Left renal cortex interstitium (tissue), 4 donors: ENCODE data around the gene SRSF6. TPM values are rescaled to one million over a fixed set of nuclear protein-coding genes. Genes with fewer than 3 reads are reported as not detected.
A peak's percentile ranks its signal among the peaks of the same experiment; 100 is the strongest.
"Not testable (repeated sequence)": the region's sequence is repeated elsewhere in the genome, so short reads cannot be mapped to it uniquely, and the experiment has no call there.

Source experiments
- DNase-seq, 4 donors: peaks; one replicate each; pipeline ENCODE4 v3.0.0-alpha.2; 2013; ENCODE audit warnings: low read depth in 4 of 4, low spot score in 2 of 4, missing footprints in 1 of 4
- polyA plus RNA-seq, 4 donors: library from polyadenylated mRNA; unstranded; fragments of 120-200 nt; gene quantifications; one replicate each; pipeline ENCODE4 v1.2.1, GENCODE V29; 2013; ENCODE audit not compliant: insufficient read length in 4 of 4

SRSF6 gene
- polyA plus RNA-seq = 100 to 1,000 TPM; 230 to 442 (median 344) TPM

GRCh38 chr20:43457640-43458421, at the start of gene SRSF6:
Gene SRSF6 (plus strand): TSS chr20:43457896. CDS start chr20:43458034, 138 bp downstream.
- DNase-seq = peak; percentile 85 to 94 (median 92)

- no peak for DNase-seq
Observed at GRCh38 chr20:43408848-43409576, 48.7 kb upstream of the SRSF6 start.

GRCh38 chr20:43409577-43409913, 48.2 kb upstream of the SRSF6 start:
- DNase-seq = no peak

- DNase-seq = no peak
Observed at GRCh38 chr20:43415661-43416430, 41.9 kb upstream of the SRSF6 start.

- no peak for DNase-seq
Observed at GRCh38 chr20:43416591-43417228, 41.0 kb upstream of the SRSF6 start.

- no peak for DNase-seq
Observed at GRCh38 chr20:43420192-43420591, 37.5 kb upstream of the SRSF6 start.

GRCh38 chr20:43420913-43421312, 36.8 kb upstream of the SRSF6 start:
- DNase-seq = not testable (repeated sequence)

- DNase-seq = no peak
Observed at GRCh38 chr20:43426172-43426571, 31.5 kb upstream of the SRSF6 start.

GRCh38 chr20:43430265-43431133, 27.2 kb upstream of the SRSF6 start:
- no peak for DNase-seq

GRCh38 chr20:43431134-43431519, 26.6 kb upstream of the SRSF6 start:
- DNase-seq = no peak

- DNase-seq = no peak
Observed at GRCh38 chr20:43432498-43432897, 25.2 kb upstream of the SRSF6 start.

- DNase-seq = no peak
Observed at GRCh38 chr20:43433250-43433854, 24.3 kb upstream of the SRSF6 start.

GRCh38 chr20:43434565-43434964, 23.1 kb upstream of the SRSF6 start:
- no peak for DNase-seq

- no peak for DNase-seq
Observed at GRCh38 chr20:43438578-43439316, 18.9 kb upstream of the SRSF6 start.

- no peak for DNase-seq
Observed at GRCh38 chr20:43440531-43440930, 17.2 kb upstream of the SRSF6 start.

- DNase-seq = no peak
Observed at GRCh38 chr20:43442282-43442880, 15.3 kb upstream of the SRSF6 start.

- DNase-seq = no peak
Observed at GRCh38 chr20:43444107-43444506, 13.6 kb upstream of the SRSF6 start.

- no peak for DNase-seq
Observed at GRCh38 chr20:43446361-43446879, 11.3 kb upstream of the SRSF6 start.
